ENCODE results near the gene TMIGD3.

DNA sequence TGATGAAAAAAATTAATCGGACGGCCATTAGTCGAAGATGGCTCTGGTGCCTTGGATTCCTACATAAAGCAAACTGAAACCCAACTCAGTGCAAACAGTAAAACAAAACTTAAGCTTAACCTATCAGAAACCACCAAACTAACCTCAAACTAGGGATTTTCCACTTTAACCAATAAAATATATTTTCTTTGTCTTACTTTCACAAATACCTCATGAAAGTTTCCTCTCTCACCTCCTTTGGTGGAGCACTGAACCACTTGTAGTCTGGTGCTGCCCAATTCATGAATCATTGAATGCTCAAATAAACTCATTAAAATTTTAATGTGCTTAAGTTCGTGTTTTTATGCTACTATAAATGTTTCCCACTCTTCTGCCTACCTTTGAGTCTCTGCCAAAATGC lies 7.0 kb downstream of the TMIGD3 start:
- no peak for TF ChIP-seq CTCF (IDR thresholded peaks at IDR 0.05)
- TF ChIP-seq POLR2AphosphoS5 (IDR thresholded peaks at IDR 0.05) = no peak
